GM23338 (cell line): Measurements from ENCODE around the gene CSF1R. TPM values are rescaled to one million over a fixed set of nuclear protein-coding genes. Genes with fewer than 3 reads are reported as not detected.

Experiments
- ATAC-seq: fragments of 200-7000 bp; cut with Tn5 transposase; 3 replicates; pipeline ENCODE4 v1.9.1; 2020
- DNase-seq: peaks from one replicate; pipeline ENCODE4 v3.0.0-alpha.2; 2015; ENCODE audit warnings: low spot score
- H2AFZ ChIP-seq: fragments of 200-600 bp; sonication (generic); 2 replicates; pipeline ENCODE4 v1.8.0; 2016; ENCODE audit warnings: antibody characterized with exemption, mild to moderate bottlenecking, moderate library complexity
- H3F3A ChIP-seq: fragments of 200-600 bp; sonication (generic); replicated peaks from 2 replicates; pipeline ENCODE4 v1.8.0; 2017; ENCODE audit warnings: antibody characterized with exemption, mixed run types, low read depth
- H3K27ac ChIP-seq: fragments of 200-600 bp; sonication (generic); 2 replicates; pipeline ENCODE4 v1.6.1; 2016; ENCODE audit warnings: low read depth
- H3K27me3 ChIP-seq: fragments of 200-600 bp; sonication (generic); 2 replicates; pipeline ENCODE4 v1.8.0; 2016; ENCODE audit warnings: mild to moderate bottlenecking, mixed run types, moderate library complexity; ENCODE audit not compliant: insufficient read depth
- H3K36me3 ChIP-seq: fragments of 200-600 bp; sonication (generic); 2 replicates; pipeline ENCODE4 v1.8.0; 2016; ENCODE audit warnings: mild to moderate bottlenecking; ENCODE audit not compliant: insufficient read depth
- H3K4me1 ChIP-seq: fragments of 200-600 bp; sonication (generic); 2 replicates; pipeline ENCODE4 v1.8.0; 2016; ENCODE audit warnings: mild to moderate bottlenecking, moderate library complexity; ENCODE audit not compliant: insufficient read depth
- H3K4me2 ChIP-seq: fragments of 200-600 bp; sonication (generic); 2 replicates; pipeline ENCODE4 v1.7.1; 2017; ENCODE audit warnings: mixed run types
- H3K4me3 ChIP-seq: fragments of 200-600 bp; sonication (generic); 2 replicates; pipeline ENCODE4 v1.6.1; 2016; ENCODE audit warnings: mixed run types
- H3K79me2 ChIP-seq: fragments of 200-600 bp; sonication (generic); replicated peaks from 2 replicates; pipeline ENCODE4 v1.8.0; 2017; ENCODE audit warnings: mild to moderate bottlenecking; ENCODE audit not compliant: insufficient read depth
- H3K9me2 ChIP-seq: fragments of 200-600 bp; sonication (generic); 2 replicates; pipeline ENCODE4 v1.8.0; 2017; ENCODE audit not compliant: insufficient read depth
- H4K20me1 ChIP-seq: fragments of 200-600 bp; sonication (generic); replicated peaks from 2 replicates; pipeline ENCODE4 v1.8.0; 2017; ENCODE audit warnings: mild to moderate bottlenecking; ENCODE audit not compliant: insufficient read depth
- H3K27ac Mint-ChIP-seq: 2 replicates; pipeline ENCODE4 v1.8.0; 2020; ENCODE audit warnings: inconsistent platforms, mild to moderate bottlenecking, moderate library complexity, mixed read lengths
- H3K27me3 Mint-ChIP-seq: 3 replicates; pipeline ENCODE4 v1.8.0; 2022; ENCODE audit warnings: low read depth, mild to moderate bottlenecking, moderate library complexity, mixed read lengths, inconsistent platforms; ENCODE audit not compliant: insufficient read depth, poor library complexity
- H3K36me3 Mint-ChIP-seq: 3 replicates; pipeline ENCODE4 v1.8.0; 2021; ENCODE audit warnings: low read depth, mild to moderate bottlenecking, inconsistent platforms, moderate library complexity, mixed read lengths
- H3K4me1 Mint-ChIP-seq: 3 replicates; pipeline ENCODE4 v1.8.0; 2020; ENCODE audit warnings: mild to moderate bottlenecking, inconsistent platforms, mixed read lengths
- H3K4me3 Mint-ChIP-seq: 3 replicates; pipeline ENCODE4 v1.8.0; 2021; ENCODE audit warnings: moderate library complexity, mild to moderate bottlenecking, inconsistent platforms, mixed read lengths
- H3K9me3 Mint-ChIP-seq: 3 replicates; pipeline ENCODE4 v1.8.0; 2020; ENCODE audit warnings: moderate library complexity, mild to moderate bottlenecking, inconsistent platforms, mixed read lengths
- ETS1 ChIP-seq: IDR thresholded peaks from 2 replicates; pipeline ENCODE4 v1.6.1; 2016; ENCODE audit warnings: antibody characterized with exemption
- EZH2 ChIP-seq: fragments of 200-600 bp; sonication (generic); IDR thresholded peaks from one replicate; pipeline ENCODE4 v1.8.0; 2017; ENCODE audit warnings: antibody characterized with exemption, mild to moderate bottlenecking, low read depth; ENCODE audit not compliant: unreplicated experiment
- POLR2AphosphoS5 ChIP-seq: IDR thresholded peaks from 2 replicates; pipeline ENCODE4 v1.6.1; 2016; ENCODE audit warnings: antibody characterized with exemption, low read depth
- STAT1 ChIP-seq: IDR thresholded peaks from one replicate; pipeline ENCODE4 v1.6.1; 2016; ENCODE audit warnings: antibody characterized with exemption; ENCODE audit not compliant: unreplicated experiment
- ZNF114 ChIP-seq: fragments of 250-450 bp; sonication (Bioruptor Pico); IDR thresholded peaks from 2 replicates; pipeline ENCODE4 v1.5.0; 2020; ENCODE audit warnings: mild to moderate bottlenecking, moderate library complexity
- polyA plus RNA-seq: library from polyadenylated mRNA; unstranded; fragments of >200 nt; fragmentation: Nextera tagmentation; extraction: Ambion mirVana; gene quantifications from 2 replicates; pipeline ENCODE4 v1.2.1, GENCODE V29; 2016
- total RNA-seq: library from RNA; depleted of rRNA; stranded (reverse); fragments of >200 nt; shearing (Covaris generic); gene quantifications from 2 replicates; pipeline ENCODE4 v1.2.3, GENCODE V29; 2014
- TF ChIP-seq, protein P1 (sequence below): fragments of 250-450 bp; sonication (Bioruptor Pico); IDR thresholded peaks from 2 replicates; pipeline ENCODE4 v1.5.0; 2020; ENCODE audit warnings: mild to moderate bottlenecking, moderate library complexity

Gene CSF1R
- total and polyA plus RNA-seq, 2 experiments from 2014 or later: 0.21 TPM; not detected in 1

GRCh38 chr5:150036513-150036912 lies 49.8 kb downstream of the CSF1R start:
- Mint-ChIP-seq H3K27me3 (no peaks in the 10 kb centered on the region), H3K4me1 (no peaks in the 10 kb centered on the region), H3K36me3 (peaks cover 54% of the 10 kb centered on the region), H3K27ac (no peak overlapping the region), H3K9me3 (no peaks in the 10 kb centered on the region), H3K4me3 (no peak overlapping the region)
- Histone ChIP-seq H3K27me3 (no peaks in the 10 kb centered on the region), H3K9me2 (no peaks in the 10 kb centered on the region), H3F3A (no peaks in the 10 kb centered on the region), H2AFZ (no peak overlapping the region), H3K27ac (no peak overlapping the region), H3K4me2 (no peak overlapping the region), H3K4me1 (no peaks in the 10 kb centered on the region), H3K79me2 (no peaks in the 10 kb centered on the region), H4K20me1 (no peaks in the 10 kb centered on the region; the same call in 1 of the 2 replicates), H3K36me3 (peaks cover 46% of the 10 kb centered on the region), H3K4me3 (no peak overlapping the region)
- ATAC-seq: no peak
- no peak for DNase-seq
- TF ChIP-seq STAT1: no peak
- no peak for TF ChIP-seq ETS1
- no peak for TF ChIP-seq POLR2AphosphoS5
- TF ChIP-seq ZNF114: no peak
- no peak for TF ChIP-seq EZH2
- TF ChIP-seq, protein P1, sequence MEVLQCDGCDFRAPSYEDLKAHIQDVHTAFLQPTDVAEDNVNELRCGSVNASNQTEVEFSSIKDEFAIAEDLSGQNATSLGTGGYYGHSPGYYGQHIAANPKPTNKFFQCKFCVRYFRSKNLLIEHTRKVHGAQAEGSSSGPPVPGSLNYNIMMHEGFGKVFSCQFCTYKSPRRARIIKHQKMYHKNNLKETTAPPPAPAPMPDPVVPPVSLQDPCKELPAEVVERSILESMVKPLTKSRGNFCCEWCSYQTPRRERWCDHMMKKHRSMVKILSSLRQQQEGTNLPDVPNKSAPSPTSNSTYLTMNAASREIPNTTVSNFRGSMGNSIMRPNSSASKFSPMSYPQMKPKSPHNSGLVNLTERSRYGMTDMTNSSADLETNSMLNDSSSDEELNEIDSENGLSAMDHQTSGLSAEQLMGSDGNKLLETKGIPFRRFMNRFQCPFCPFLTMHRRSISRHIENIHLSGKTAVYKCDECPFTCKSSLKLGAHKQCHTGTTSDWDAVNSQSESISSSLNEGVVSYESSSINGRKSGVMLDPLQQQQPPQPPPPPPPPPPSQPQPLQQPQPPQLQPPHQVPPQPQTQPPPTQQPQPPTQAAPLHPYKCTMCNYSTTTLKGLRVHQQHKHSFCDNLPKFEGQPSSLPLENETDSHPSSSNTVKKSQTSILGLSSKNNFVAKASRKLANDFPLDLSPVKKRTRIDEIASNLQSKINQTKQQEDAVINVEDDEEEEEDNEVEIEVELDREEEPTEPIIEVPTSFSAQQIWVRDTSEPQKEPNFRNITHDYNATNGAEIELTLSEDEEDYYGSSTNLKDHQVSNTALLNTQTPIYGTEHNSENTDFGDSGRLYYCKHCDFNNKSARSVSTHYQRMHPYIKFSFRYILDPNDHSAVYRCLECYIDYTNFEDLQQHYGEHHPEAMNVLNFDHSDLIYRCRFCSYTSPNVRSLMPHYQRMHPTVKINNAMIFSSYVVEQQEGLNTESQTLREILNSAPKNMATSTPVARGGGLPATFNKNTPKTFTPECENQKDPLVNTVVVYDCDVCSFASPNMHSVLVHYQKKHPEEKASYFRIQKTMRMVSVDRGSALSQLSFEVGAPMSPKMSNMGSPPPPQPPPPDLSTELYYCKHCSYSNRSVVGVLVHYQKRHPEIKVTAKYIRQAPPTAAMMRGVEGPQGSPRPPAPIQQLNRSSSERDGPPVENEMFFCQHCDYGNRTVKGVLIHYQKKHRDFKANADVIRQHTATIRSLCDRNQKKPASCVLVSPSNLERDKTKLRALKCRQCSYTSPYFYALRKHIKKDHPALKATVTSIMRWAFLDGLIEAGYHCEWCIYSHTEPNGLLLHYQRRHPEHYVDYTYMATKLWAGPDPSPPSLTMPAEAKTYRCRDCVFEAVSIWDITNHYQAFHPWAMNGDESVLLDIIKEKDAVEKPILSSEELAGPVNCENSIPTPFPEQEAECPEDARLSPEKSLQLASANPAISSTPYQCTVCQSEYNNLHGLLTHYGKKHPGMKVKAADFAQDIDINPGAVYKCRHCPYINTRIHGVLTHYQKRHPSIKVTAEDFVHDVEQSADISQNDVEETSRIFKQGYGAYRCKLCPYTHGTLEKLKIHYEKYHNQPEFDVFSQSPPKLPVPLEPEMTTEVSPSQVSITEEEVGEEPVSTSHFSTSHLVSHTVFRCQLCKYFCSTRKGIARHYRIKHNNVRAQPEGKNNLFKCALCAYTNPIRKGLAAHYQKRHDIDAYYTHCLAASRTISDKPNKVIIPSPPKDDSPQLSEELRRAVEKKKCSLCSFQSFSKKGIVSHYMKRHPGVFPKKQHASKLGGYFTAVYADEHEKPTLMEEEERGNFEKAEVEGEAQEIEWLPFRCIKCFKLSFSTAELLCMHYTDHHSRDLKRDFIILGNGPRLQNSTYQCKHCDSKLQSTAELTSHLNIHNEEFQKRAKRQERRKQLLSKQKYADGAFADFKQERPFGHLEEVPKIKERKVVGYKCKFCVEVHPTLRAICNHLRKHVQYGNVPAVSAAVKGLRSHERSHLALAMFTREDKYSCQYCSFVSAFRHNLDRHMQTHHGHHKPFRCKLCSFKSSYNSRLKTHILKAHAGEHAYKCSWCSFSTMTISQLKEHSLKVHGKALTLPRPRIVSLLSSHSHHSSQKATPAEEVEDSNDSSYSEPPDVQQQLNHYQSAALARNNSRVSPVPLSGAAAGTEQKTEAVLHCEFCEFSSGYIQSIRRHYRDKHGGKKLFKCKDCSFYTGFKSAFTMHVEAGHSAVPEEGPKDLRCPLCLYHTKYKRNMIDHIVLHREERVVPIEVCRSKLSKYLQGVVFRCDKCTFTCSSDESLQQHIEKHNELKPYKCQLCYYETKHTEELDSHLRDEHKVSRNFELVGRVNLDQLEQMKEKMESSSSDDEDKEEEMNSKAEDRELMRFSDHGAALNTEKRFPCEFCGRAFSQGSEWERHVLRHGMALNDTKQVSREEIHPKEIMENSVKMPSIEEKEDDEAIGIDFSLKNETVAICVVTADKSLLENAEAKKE (CRISPR knock-in tag): no peak
